Gastroesophageal sphincter (tissue), 3 donors: Measurements from ENCODE around the gene IL1B.

Source experiments
- CTCF ChIP-seq, 4 experiments: fragments of 200-600 bp in 2 of 4; fragments of 450-650 bp in 2 of 4; sonication (generic) in 1 of 4; IDR thresholded peaks; one replicate each; pipeline ENCODE4 v1.5.1; 2017 to 2019; ENCODE audit warnings: antibody characterized with exemption in 4 of 4, mild to moderate bottlenecking in 2 of 4, moderate library complexity in 2 of 4
- POLR2A ChIP-seq, 2 donors: fragments of 450-650 bp; IDR thresholded peaks; one replicate each; pipeline ENCODE4 v1.6.1; 2017; ENCODE audit warnings: antibody characterized with exemption in 2 of 2, mild to moderate bottlenecking in 2 of 2, moderate library complexity in 1 of 2
- POLR2AphosphoS5 ChIP-seq: sonication (generic); formaldehyde crosslinking; IDR thresholded peaks from one replicate; pipeline ENCODE4 v1.6.1; 2017; ENCODE audit warnings: antibody characterized with exemption

GRCh38 chr2:112876257-112876970 lies 39.8 kb upstream of the IL1B start:
- TF ChIP-seq CTCF (IDR thresholded peaks at IDR 0.05) (no peak), POLR2A (IDR thresholded peaks at IDR 0.05) (no peak), POLR2AphosphoS5 (no peak)
